H1 (cell line): ENCODE results near the gene SV2A. TPM values are rescaled to one million over a fixed set of nuclear protein-coding genes. Genes with fewer than 3 reads are reported as not detected.

Experiments
- CTCF ChIA-PET: fragments of 300-600 bp; sonication (Branson Sonifier 250); formaldehyde crosslinking; loops from one replicate; lab custom pipeline; 2021; ENCODE audit not compliant: partially characterized antibody; lab: Charles Lee
- POLR2A ChIA-PET: fragments of 300-600 bp; sonication (Branson Sonifier 250); formaldehyde crosslinking; loops from one replicate; lab custom pipeline; 2021; ENCODE audit warnings: inconsistent platforms; ENCODE audit not compliant: partially characterized antibody; lab: Charles Lee
- DNase-seq, 2 experiments: peaks; one replicate each; pipeline versions ENCODE4 v3.0.0 to v3.0.0-alpha.2; 2010 to 2022; ENCODE audit warnings: low spot score in 2 of 2, low read depth in 1 of 2, mixed read lengths in 1 of 2
- FAIRE-seq: peaks from 2 replicates; lab custom pipeline; 2011; peaks lifted over from hg19 to GRCh38; lab: Jason Lieb, UNC
- H2AFZ ChIP-seq: 2 replicates; pipeline ENCODE4 v1.8.1; 2012; ENCODE audit warnings: low read length, inconsistent platforms
- H2AK5ac ChIP-seq: 2 replicates; pipeline ENCODE4 v1.6.1; 2013; ENCODE audit warnings: low read depth, low read length
- H2BK120ac ChIP-seq: replicated peaks from 2 replicates; pipeline ENCODE3; 2013; ENCODE audit warnings: low read depth, low read length, inconsistent platforms
- H2BK12ac ChIP-seq: 2 replicates; pipeline ENCODE4 v1.6.1; 2013; ENCODE audit warnings: low read depth, low read length
- H2BK15ac ChIP-seq: 2 replicates; pipeline ENCODE4 v1.6.1; 2013; ENCODE audit warnings: low read length
- H2BK20ac ChIP-seq: 2 replicates; pipeline ENCODE4 v1.6.1; 2013; ENCODE audit warnings: low read length
- H2BK5ac ChIP-seq: 2 replicates; pipeline ENCODE4 v1.6.1; 2013; ENCODE audit warnings: low read depth, low read length
- H3K14ac ChIP-seq: 2 replicates; pipeline ENCODE4 v1.6.1; 2013; ENCODE audit warnings: inconsistent platforms; ENCODE audit not compliant: insufficient read length
- H3K18ac ChIP-seq: 2 replicates; pipeline ENCODE4 v1.6.1; 2013; ENCODE audit warnings: low read length; ENCODE audit errors: extremely low read depth
- H3K23ac ChIP-seq: 2 replicates; pipeline ENCODE4 v1.6.1; 2013; ENCODE audit warnings: inconsistent platforms; ENCODE audit not compliant: insufficient read length
- H3K23me2 ChIP-seq: 2 replicates; pipeline ENCODE4 v1.6.1; 2013; ENCODE audit warnings: low read depth, low read length
- H3K27ac ChIP-seq: 2 replicates; pipeline ENCODE4 v1.6.1; 2011; ENCODE audit warnings: low read depth, low read length, inconsistent platforms
- H3K27me3 ChIP-seq, 4 experiments: replicated peaks in 1 of 4; 1 replicate in 1 of 4; 2 replicates in 3 of 4; pipeline versions ENCODE4 v1.6.1 to v1.8.1; 2011 to 2013; ENCODE audit warnings: low read length in 3 of 4, mild to moderate bottlenecking in 3 of 4, inconsistent platforms in 2 of 4, mixed read lengths in 2 of 4, moderate library complexity in 1 of 4; ENCODE audit not compliant: control insufficient read depth in 3 of 4, insufficient read depth in 3 of 4; ENCODE audit errors: extremely low read depth in 1 of 4
- H3K36me3 ChIP-seq, 4 experiments: 2 replicates each; pipeline versions ENCODE4 v1.6.1 to v1.8.1; 2011 to 2013; ENCODE audit warnings: mild to moderate bottlenecking in 4 of 4, low read length in 3 of 4, moderate library complexity in 2 of 4, control low read depth in 1 of 4, inconsistent platforms in 1 of 4; ENCODE audit not compliant: insufficient read depth in 4 of 4, control insufficient read depth in 2 of 4
- H3K4ac ChIP-seq: replicated peaks from 2 replicates; pipeline ENCODE3; 2013; ENCODE audit warnings: low read length, low read depth, mixed read lengths, inconsistent platforms; ENCODE audit not compliant: insufficient read length
- H3K4me1 ChIP-seq, 4 experiments: replicated peaks in 1 of 4; 1 replicate in 1 of 4; 2 replicates in 3 of 4; pipeline versions ENCODE4 v1.6.1 to v1.8.1; 2011 to 2013; ENCODE audit warnings: low read length in 3 of 4, inconsistent platforms in 2 of 4, mixed read lengths in 1 of 4; ENCODE audit not compliant: insufficient read depth in 4 of 4, control insufficient read depth in 3 of 4
- H3K4me2 ChIP-seq, 2 experiments: 2 replicates each; pipeline versions ENCODE4 v1.6.1 to v1.8.1; 2011 to 2013; ENCODE audit warnings: low read depth in 2 of 2, low read length in 2 of 2, control low read depth in 1 of 2, inconsistent platforms in 1 of 2, mild to moderate bottlenecking in 1 of 2; ENCODE audit not compliant: insufficient read depth in 1 of 2
- H3K4me3 ChIP-seq, 4 experiments: fragments of 200-600, 300-600 bp in 1 of 4; sonication (generic), shearing (Covaris generic), sonication (Bioruptor Twin) in 1 of 4; 2 replicates each; pipeline versions ENCODE4 v1.5.1 to v1.8.1; 2011 to 2016; ENCODE audit warnings: low read length in 4 of 4, low read depth in 3 of 4, control low read depth in 2 of 4, inconsistent platforms in 2 of 4, mild to moderate bottlenecking in 2 of 4, mixed read lengths in 1 of 4, moderate library complexity in 1 of 4; ENCODE audit not compliant: insufficient read depth in 2 of 4; ENCODE audit errors: extremely low read depth in 1 of 4
- H3K56ac ChIP-seq: replicated peaks from 2 replicates; pipeline ENCODE3; 2013; ENCODE audit warnings: low read depth, mild to moderate bottlenecking, mixed read lengths, low read length, inconsistent platforms; ENCODE audit not compliant: insufficient read length
- H3K79me1 ChIP-seq: 2 replicates; pipeline ENCODE4 v1.6.1; 2013; ENCODE audit warnings: low read depth, low read length, control low read depth
- H3K79me2 ChIP-seq, 2 experiments: 2 replicates each; pipeline versions ENCODE4 v1.6.1 to v1.8.1; 2012 to 2013; ENCODE audit warnings: low read length in 2 of 2, mild to moderate bottlenecking in 2 of 2, inconsistent platforms in 1 of 2; ENCODE audit not compliant: insufficient read depth in 2 of 2, control insufficient read depth in 1 of 2
- H3K9ac ChIP-seq, 4 experiments: replicated peaks in 1 of 4; 1 replicate in 1 of 4; 2 replicates in 3 of 4; pipeline versions ENCODE4 v1.6.1 to v1.8.1; 2011 to 2013; ENCODE audit warnings: low read depth in 3 of 4, low read length in 3 of 4, control low read depth in 2 of 4, mild to moderate bottlenecking in 2 of 4, moderate library complexity in 2 of 4, inconsistent platforms in 1 of 4; ENCODE audit errors: extremely low read depth in 1 of 4
- H3K9me3 ChIP-seq, 2 experiments: 2 replicates each; pipeline versions ENCODE4 v1.6.1 to v1.8.1; 2012 to 2013; ENCODE audit warnings: mild to moderate bottlenecking in 2 of 2, moderate library complexity in 2 of 2, control low read depth in 1 of 2, inconsistent platforms in 1 of 2, low read depth in 1 of 2, low read length in 1 of 2, mixed read lengths in 1 of 2; ENCODE audit not compliant: insufficient read depth in 2 of 2
- H4K20me1 ChIP-seq, 2 experiments: replicated peaks in 1 of 2; 2 replicates each; pipeline versions ENCODE3 to v1.8.1; 2011 to 2013; ENCODE audit warnings: inconsistent platforms in 2 of 2, low read length in 2 of 2, mild to moderate bottlenecking in 1 of 2; ENCODE audit not compliant: insufficient read depth in 2 of 2, control insufficient read depth in 1 of 2
- H4K5ac ChIP-seq: 2 replicates; pipeline ENCODE4 v1.6.1; 2013; ENCODE audit warnings: low read length, low read depth, mixed read lengths, inconsistent platforms; ENCODE audit not compliant: insufficient read length
- H4K8ac ChIP-seq: 2 replicates; pipeline ENCODE4 v1.8.0; 2013; ENCODE audit warnings: mild to moderate bottlenecking, moderate library complexity, low read length, inconsistent platforms; ENCODE audit not compliant: insufficient read depth; ENCODE audit errors: extremely low read depth
- H4K91ac ChIP-seq: replicated peaks from 2 replicates; pipeline ENCODE3; 2013; ENCODE audit warnings: low read length, mixed read lengths, inconsistent platforms; ENCODE audit not compliant: insufficient read length
- ASH2L ChIP-seq: fragments of 200-600, 300-600 bp; sonication (generic); IDR thresholded peaks from one replicate; pipeline ENCODE4 v1.7.1; 2017; ENCODE audit warnings: low read length
- BACH1 ChIP-seq: IDR thresholded peaks from 2 replicates; pipeline ENCODE4 v1.6.1; 2012; ENCODE audit warnings: low read length, improper control_type of control experiment
- CHD1 ChIP-seq: IDR thresholded peaks from 2 replicates; pipeline ENCODE4 v1.6.1; 2012; ENCODE audit warnings: low read depth, low read length, improper control_type of control experiment
- KDM4A ChIP-seq: IDR thresholded peaks from one replicate; pipeline ENCODE4 v1.7.1; 2012; ENCODE audit warnings: low read depth, mild to moderate bottlenecking, moderate library complexity, low read length, inconsistent platforms; ENCODE audit not compliant: severe bottlenecking
- NRF1 ChIP-seq: IDR thresholded peaks from 2 replicates; pipeline ENCODE4 v1.6.1; 2011; ENCODE audit warnings: mild to moderate bottlenecking, low read depth, low read length, improper control_type of control experiment
- RXRA ChIP-seq: IDR thresholded peaks from 2 replicates; pipeline ENCODE4 v1.6.1; 2011; ENCODE audit warnings: low read depth, mild to moderate bottlenecking, low read length, moderate library complexity; ENCODE audit not compliant: insufficient read depth
- WGBS, 2 experiments: shearing (Covaris generic) in 1 of 2; methylation state at CpG; one replicate each; pipeline versions ENCODE4 v1.1.6 to v1.1.7; 2013 to 2015; ENCODE audit warnings: low lambda C conversion rate in 2 of 2, mixed read lengths in 2 of 2, inconsistent platforms in 1 of 2, low coverage in 1 of 2, missing lambda C conversion rate in 1 of 2; ENCODE audit not compliant: insufficient replicate concordance in 2 of 2, insufficient coverage in 1 of 2, insufficient read length in 1 of 2; ENCODE audit errors: extremely low coverage in 1 of 2, missing lambda C conversion rate in 1 of 2; 5-methylcytosine and 5-hydroxymethylcytosine counted together
- polyA plus RNA-seq, 7 experiments: library from polyadenylated mRNA; depleted of rRNA in 3 of 7; stranded (reverse) in 5 of 7; unstranded in 2 of 7; fragments of >200 nt in 5 of 7; fragments of 200-250 nt in 2 of 7; gene quantifications; 1 replicate in 5 of 7; 2 replicates in 1 of 7; 4 replicates in 1 of 7; pipeline versions ENCODE4 v1.2.1 to v1.2.3, GENCODE V29; 2011 to 2013; ENCODE audit warnings: missing spikeins in 2 of 7, mixed read lengths in 2 of 7
- total RNA-seq: library from RNA; stranded (reverse); fragmentation: NEBNext Ultra II Directional; extraction: Animal tissue kit (Norgen Biotek cat#: 25700); gene quantifications from 2 replicates; pipeline ENCODE4 v1.2.1, GENCODE V29; 2021

SV2A gene
- total and polyA plus RNA-seq, 2 of the 8 experiments (the other 6 are each of a cell fraction or from before 2014, with no cell fraction given), result 41.8 to 51.8 TPM

DNA sequence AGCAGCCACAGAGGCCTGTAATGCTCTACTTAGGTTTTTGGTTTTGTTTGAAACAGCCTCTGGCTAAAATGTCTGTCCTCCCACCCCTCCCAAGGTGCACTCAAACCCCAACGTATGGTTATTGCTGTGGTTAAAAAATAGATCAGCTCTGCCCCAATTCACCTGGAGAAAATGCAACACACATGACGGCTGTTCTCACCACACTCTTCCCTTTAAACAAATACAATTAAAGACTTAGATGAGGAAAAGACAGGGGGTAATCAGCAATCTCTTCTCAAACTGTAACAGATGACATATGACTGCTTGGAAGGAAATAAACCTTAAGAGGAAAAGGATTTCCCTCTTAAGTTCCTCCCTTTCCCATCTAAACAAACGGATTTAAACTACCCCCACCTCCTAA is 25.2 kb upstream of the SV2A start:
- 73% methylated on average over 3 of the region's 3 CpGs; no CpG with 5 or more reads in 1 of the 2 experiments for WGBS, 2 experiments
- Histone ChIP-seq H3K4me3 (no peak overlapping the region), H3K14ac (no peak overlapping the region), H3K18ac (no peak overlapping the region), H2BK5ac (no peak overlapping the region), H3K79me1 (no peaks in the 10 kb centered on the region; the same call in 1 of the 2 replicates), H3K36me3 (peaks cover 0 to 31% (median 17%) of the 10 kb centered on the region in 4 experiments; a peak in 6 of 8 replicates), H3K23ac (no peak overlapping the region), H3K9me3 (no peaks in the 10 kb centered on the region), H3K9ac (no peak overlapping the region; a peak in 1 of 7 replicates), H2BK15ac (no peak overlapping the region), H3K4ac (no peak overlapping the region), H2BK12ac (no peak overlapping the region), H3K23me2 (no peaks in the 10 kb centered on the region; the same call in 1 of the 2 replicates), H3K79me2 (no peaks in the 10 kb centered on the region), H3K56ac (no peak overlapping the region), H2AK5ac (no peak overlapping the region), H2BK20ac (no peak overlapping the region), H4K91ac (no peak overlapping the region), H4K20me1 (no peaks in the 10 kb centered on the region), H4K8ac (no peak overlapping the region), H3K4me2 (no peak overlapping the region), H2BK120ac (no peak overlapping the region), H3K27me3 (no peaks in the 10 kb centered on the region), H3K4me1 (peaks cover 0 to 11% (median 5%) of the 10 kb centered on the region in 4 experiments; a peak in 6 of 7 replicates), H3K27ac (no peak overlapping the region), H4K5ac (no peak overlapping the region), H2AFZ (no peak overlapping the region)
- DNase-seq, result no peak
- POLR2A ChIA-PET, result interaction anchor here (0.7 to 1.6 kb wide), 7 partner anchors 10 to 125 kb away, joined by 3 to 5 read pairs (median 3); partner anchors contain the start of genes SV2A and VPS45
- FAIRE-seq, result no peak
- CTCF ChIA-PET, result interaction anchor here (0.8 to 3.1 kb wide), 8 partner anchors 9 to 188 kb away, joined by 3 to 14 read pairs (median 4); a partner anchor contains a TSS
- TF ChIP-seq NRF1 (no peak), BACH1 (no peak), RXRA (no peak), ASH2L (no peak), CHD1 (no peak), KDM4A (no peak)
